Measurements from ENCODE around the gene MDH1.

DNA sequence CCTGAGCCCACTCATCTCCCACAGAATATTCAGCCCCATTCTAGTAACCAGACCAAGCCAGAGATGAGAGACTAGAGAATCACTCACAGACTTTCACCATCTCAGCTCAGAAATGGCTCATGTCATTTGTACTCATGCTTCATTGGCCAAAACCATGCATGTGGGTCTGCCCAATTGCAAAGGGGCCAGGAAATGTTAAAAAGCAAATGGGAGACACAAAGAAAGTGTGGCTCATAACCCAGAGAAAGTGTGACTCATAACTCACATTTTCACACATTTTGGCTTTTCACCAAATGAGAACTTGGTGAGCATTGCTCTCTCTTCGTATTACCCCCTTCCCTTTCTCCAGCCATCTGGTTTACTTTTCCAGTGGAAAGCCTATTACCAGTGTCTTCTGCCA, 66.2 kb downstream of the MDH1 start:
- no peak for TF ChIP-seq POLR2AphosphoS5 (IDR thresholded peaks at IDR 0.05)
- TF ChIP-seq CTCF (IDR thresholded peaks at IDR 0.05), result no peak
